ENCODE measurements around the gene SP6.

SP6 gene

DNA sequence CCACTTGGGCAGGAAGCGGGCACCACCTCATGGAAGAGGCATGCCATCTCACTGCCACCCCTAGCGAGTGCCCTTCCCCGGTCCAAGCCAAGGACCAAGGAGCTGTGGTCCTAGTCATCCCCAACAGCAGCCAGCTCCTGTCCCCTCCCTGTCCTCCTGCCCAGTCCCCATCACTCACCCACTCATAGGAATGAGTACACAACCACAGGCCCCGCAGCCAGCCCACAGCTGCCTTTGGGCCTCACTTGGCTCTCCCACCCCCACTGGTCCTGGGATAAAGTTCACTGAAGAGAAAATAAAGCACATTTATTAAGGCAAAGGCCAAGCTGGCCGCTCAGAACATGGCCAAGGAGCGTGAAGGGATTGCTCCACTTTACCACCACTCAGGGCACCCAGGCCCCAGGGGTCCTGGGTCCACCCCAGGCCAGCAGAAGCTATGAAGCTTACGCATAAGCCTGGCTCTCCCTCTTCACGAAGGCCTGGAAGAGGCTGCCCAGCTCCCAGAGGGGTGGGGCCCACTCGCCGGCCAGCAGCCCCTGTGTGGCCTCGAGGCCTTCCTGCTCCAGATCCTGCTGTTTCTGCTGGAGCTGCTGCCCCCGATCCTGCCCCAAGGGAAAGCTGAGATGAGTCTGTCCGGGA is 13.4 kb downstream of the SP6 start:
- TF ChIP-seq, protein P1, sequence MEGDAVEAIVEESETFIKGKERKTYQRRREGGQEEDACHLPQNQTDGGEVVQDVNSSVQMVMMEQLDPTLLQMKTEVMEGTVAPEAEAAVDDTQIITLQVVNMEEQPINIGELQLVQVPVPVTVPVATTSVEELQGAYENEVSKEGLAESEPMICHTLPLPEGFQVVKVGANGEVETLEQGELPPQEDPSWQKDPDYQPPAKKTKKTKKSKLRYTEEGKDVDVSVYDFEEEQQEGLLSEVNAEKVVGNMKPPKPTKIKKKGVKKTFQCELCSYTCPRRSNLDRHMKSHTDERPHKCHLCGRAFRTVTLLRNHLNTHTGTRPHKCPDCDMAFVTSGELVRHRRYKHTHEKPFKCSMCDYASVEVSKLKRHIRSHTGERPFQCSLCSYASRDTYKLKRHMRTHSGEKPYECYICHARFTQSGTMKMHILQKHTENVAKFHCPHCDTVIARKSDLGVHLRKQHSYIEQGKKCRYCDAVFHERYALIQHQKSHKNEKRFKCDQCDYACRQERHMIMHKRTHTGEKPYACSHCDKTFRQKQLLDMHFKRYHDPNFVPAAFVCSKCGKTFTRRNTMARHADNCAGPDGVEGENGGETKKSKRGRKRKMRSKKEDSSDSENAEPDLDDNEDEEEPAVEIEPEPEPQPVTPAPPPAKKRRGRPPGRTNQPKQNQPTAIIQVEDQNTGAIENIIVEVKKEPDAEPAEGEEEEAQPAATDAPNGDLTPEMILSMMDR (IDR thresholded peaks at IDR 0.05): no peak
- Histone ChIP-seq H3K36me3 (ENCODE audit: control insufficient read depth, insufficient read depth, low read length) (no peaks in the 10 kb centered on the region), H3K79me2 (no peaks in the 10 kb centered on the region), H3K4me1 (peaks cover 18% of the 10 kb centered on the region), H3K27me3 (ENCODE audit: control insufficient read depth, insufficient read depth, low read length) (no peaks in the 10 kb centered on the region), H3K9me3 (ENCODE audit: control insufficient read depth, low read length) (no peaks in the 10 kb centered on the region), H3K4me3 (ENCODE audit: low read depth, low read length) (no peak overlapping the region), H3K4me2 (ENCODE audit: low read length) (no peak overlapping the region), H3K27ac (no peak overlapping the region), H3K9ac (no peak overlapping the region), H2AFZ (no peak overlapping the region)

- Histone ChIP-seq H3K4me2 (ENCODE audit: low read length) (no peak overlapping the region), H3K4me1 (peaks cover 16% of the 10 kb centered on the region), H3K27ac (no peak overlapping the region), H3K27me3 (ENCODE audit: control insufficient read depth, insufficient read depth, low read length) (no peaks in the 10 kb centered on the region), H3K36me3 (ENCODE audit: control insufficient read depth, insufficient read depth, low read length) (no peaks in the 10 kb centered on the region), H2AFZ (no peak overlapping the region), H3K79me2 (no peaks in the 10 kb centered on the region), H3K4me3 (ENCODE audit: low read depth, low read length) (no peak overlapping the region), H3K9me3 (ENCODE audit: control insufficient read depth, low read length) (no peaks in the 10 kb centered on the region), H3K9ac (no peak overlapping the region)
- TF ChIP-seq, protein P1 (IDR thresholded peaks at IDR 0.05): no peak
Observed at GRCh38 chr17:47836601-47837000, 14.4 kb downstream of the SP6 start.

DNA sequence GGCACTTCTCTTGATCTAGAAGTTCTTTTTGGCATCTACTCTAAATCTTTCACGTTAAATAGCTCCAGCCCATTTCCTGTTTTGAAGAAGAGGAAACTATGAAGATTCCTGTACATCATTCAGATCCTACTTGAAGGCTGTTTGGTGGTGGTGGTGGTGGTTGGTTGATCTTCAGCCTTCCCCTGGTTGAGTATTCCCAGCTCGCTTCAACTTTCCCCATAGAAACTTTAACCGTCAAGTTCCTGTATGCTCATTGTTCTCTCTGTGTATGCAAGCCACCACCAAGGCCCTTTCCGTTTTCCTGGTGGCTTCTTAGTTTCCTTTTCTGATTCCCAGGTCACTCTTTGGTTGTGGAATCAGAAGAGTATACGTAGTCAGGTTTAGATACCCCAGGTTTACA is 16.2 kb downstream of the SP6 start:
- Histone ChIP-seq H2AFZ (no peak overlapping the region), H3K9me3 (ENCODE audit: control insufficient read depth, low read length) (no peaks in the 10 kb centered on the region), H3K27ac (peak overlapping the region; percentile 43), H3K4me2 (ENCODE audit: low read length) (no peak overlapping the region), H3K4me1 (peaks cover 11% of the 10 kb centered on the region), H3K9ac (no peak overlapping the region), H3K27me3 (ENCODE audit: control insufficient read depth, insufficient read depth, low read length) (no peaks in the 10 kb centered on the region), H3K79me2 (peaks cover 6% of the 10 kb centered on the region), H3K4me3 (ENCODE audit: low read depth, low read length) (no peak overlapping the region), H3K36me3 (ENCODE audit: control insufficient read depth, insufficient read depth, low read length) (no peaks in the 10 kb centered on the region)
- TF ChIP-seq, protein P1 (IDR thresholded peaks at IDR 0.05): no peak

- TF ChIP-seq, protein P1 (IDR thresholded peaks at IDR 0.05): no peak
- Histone ChIP-seq H3K79me2 (peaks cover 16% of the 10 kb centered on the region), H3K36me3 (ENCODE audit: control insufficient read depth, insufficient read depth, low read length) (no peaks in the 10 kb centered on the region), H3K9ac (no peak overlapping the region), H3K4me2 (ENCODE audit: low read length) (peak overlapping the region; percentile 88), H3K4me3 (ENCODE audit: low read depth, low read length) (peak overlapping the region; percentile 99), H3K27me3 (ENCODE audit: control insufficient read depth, insufficient read depth, low read length) (no peaks in the 10 kb centered on the region), H3K4me1 (peaks cover 11% of the 10 kb centered on the region), H3K27ac (no peak overlapping the region), H2AFZ (peak overlapping the region; percentile 82), H3K9me3 (ENCODE audit: control insufficient read depth, low read length) (no peaks in the 10 kb centered on the region)
Observed at GRCh38 chr17:47831934-47832327, 19.0 kb downstream of the SP6 start.

All from parathyroid adenoma (tissue), 2 donors.